ENCODE data around the gene ADAM12. TPM values are rescaled to one million over a fixed set of nuclear protein-coding genes. Genes with fewer than 3 reads are reported as not detected.

Gene ADAM12
- polyA plus RNA-seq, 1 of the 3 experiments (the other 2 are of a cell fraction), result 25.0 TPM

- Histone ChIP-seq H3K9me2 (no peaks in the 10 kb centered on the region), H3K36me3 (replicated peaks in 1 of 2; ENCODE audit: control insufficient read depth in 1 of 2, insufficient read depth in 2 of 2, low read length in 1 of 2) (no peaks in the 10 kb centered on the region), H3K27ac (ENCODE audit: low read depth in 2 of 2, low read length in 1 of 2) (no peak overlapping the region), H3K9ac (no peak overlapping the region), H3K9me3 (no peaks in the 10 kb centered on the region), H2AFZ (ENCODE audit: low read depth) (no peak overlapping the region), H3F3A (replicated peaks; ENCODE audit: insufficient read depth) (peaks cover 17% of the 10 kb centered on the region), H3K4me1 (ENCODE audit: control insufficient read depth in 1 of 2, insufficient read depth in 2 of 2, low read depth in 1 of 2, low read length in 1 of 2) (peaks cover 16 to 29% of the 10 kb centered on the region in 2 experiments), H3K79me2 (ENCODE audit: insufficient read depth) (no peaks in the 10 kb centered on the region), H4K20me1 (ENCODE audit: insufficient read depth) (no peaks in the 10 kb centered on the region), H3K4me3 (ENCODE audit: low read depth in 2 of 2, low read length in 1 of 2) (no peak overlapping the region), H3K27me3 (ENCODE audit: insufficient read depth) (no peaks in the 10 kb centered on the region), H3K4me2 (no peak overlapping the region)
- POLR2A ChIA-PET, result no interaction called here
- TF ChIP-seq TCF12 (IDR thresholded peaks at IDR 0.05) (no peak), EP300 (IDR thresholded peaks at IDR 0.05; ENCODE audit: borderline replicate concordance in 1 of 2, low read depth in 1 of 2, low read length in 1 of 2) (no peak), USF2 (IDR thresholded peaks at IDR 0.05; ENCODE audit: borderline replicate concordance, low read depth, low read length) (no peak), GABPA (IDR thresholded peaks at IDR 0.05; ENCODE audit: low read depth) (no peak), ZBTB33 (IDR thresholded peaks at IDR 0.05; ENCODE audit: borderline replicate concordance, low read depth) (no peak), NRF1 (IDR thresholded peaks at IDR 0.05; ENCODE audit: low read depth, low read length) (no peak), NFIC (IDR thresholded peaks at IDR 0.05; ENCODE audit: borderline replicate concordance) (no peak), GATA2 (CRISPR knock-in tag; IDR thresholded peaks at IDR 0.05) (no peak), USF1 (IDR thresholded peaks at IDR 0.05; ENCODE audit: borderline replicate concordance, low read depth) (no peak), FOSL2 (IDR thresholded peaks at IDR 0.05; ENCODE audit: borderline replicate concordance, low read depth) (no peak), PBX3 (IDR thresholded peaks at IDR 0.05) (no peak), RCOR1 (IDR thresholded peaks at IDR 0.05; ENCODE audit: low read length) (no peak), TEAD4 (IDR thresholded peaks at IDR 0.05; ENCODE audit: borderline replicate concordance, insufficient read depth) (no peak), MXI1 (IDR thresholded peaks at IDR 0.05; ENCODE audit: low read depth, low read length) (no peak), FOXM1 (IDR thresholded peaks at IDR 0.05; ENCODE audit: low read depth) (no peak), MEF2A (IDR thresholded peaks at IDR 0.05; ENCODE audit: borderline replicate concordance, low read depth) (no peak)
- no peak for DNase-seq
- CTCF ChIA-PET, result interaction anchor here (0.7 kb wide), 1 partner anchor 8 kb away, joined by 3 read pairs; no protein-coding TSS in a partner anchor
- 80% methylated on average over 2 of the region's 2 CpGs for WGBS (ENCODE audit: low lambda C conversion rate)
Measured at GRCh38 chr10:126394948-126395347, 6.7 kb upstream of the ADAM12 start.

All from SK-N-SH (cell line).